Measurements from ENCODE around the gene TTI1.

The TTI1 gene

DNA sequence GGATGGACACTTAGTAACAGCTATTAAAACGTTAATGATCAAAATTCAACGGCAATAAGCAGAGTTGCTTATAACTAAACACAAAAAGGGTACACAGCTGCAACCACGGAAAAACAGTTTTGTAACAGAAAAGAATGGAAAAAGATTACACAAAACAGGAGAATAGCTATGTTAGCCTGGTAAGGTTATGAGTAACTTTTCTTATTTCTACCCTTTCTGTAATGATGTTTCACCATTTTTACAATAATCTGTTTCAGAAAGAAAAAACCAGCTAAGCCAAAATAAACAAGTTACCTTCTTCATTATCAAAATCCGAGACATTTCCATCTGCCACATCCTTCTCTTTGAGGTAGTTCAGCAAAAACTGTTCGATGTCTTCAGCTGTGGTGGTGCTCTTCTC, 27.4 kb downstream of the TTI1 start:
- TF ChIP-seq, protein P1, sequence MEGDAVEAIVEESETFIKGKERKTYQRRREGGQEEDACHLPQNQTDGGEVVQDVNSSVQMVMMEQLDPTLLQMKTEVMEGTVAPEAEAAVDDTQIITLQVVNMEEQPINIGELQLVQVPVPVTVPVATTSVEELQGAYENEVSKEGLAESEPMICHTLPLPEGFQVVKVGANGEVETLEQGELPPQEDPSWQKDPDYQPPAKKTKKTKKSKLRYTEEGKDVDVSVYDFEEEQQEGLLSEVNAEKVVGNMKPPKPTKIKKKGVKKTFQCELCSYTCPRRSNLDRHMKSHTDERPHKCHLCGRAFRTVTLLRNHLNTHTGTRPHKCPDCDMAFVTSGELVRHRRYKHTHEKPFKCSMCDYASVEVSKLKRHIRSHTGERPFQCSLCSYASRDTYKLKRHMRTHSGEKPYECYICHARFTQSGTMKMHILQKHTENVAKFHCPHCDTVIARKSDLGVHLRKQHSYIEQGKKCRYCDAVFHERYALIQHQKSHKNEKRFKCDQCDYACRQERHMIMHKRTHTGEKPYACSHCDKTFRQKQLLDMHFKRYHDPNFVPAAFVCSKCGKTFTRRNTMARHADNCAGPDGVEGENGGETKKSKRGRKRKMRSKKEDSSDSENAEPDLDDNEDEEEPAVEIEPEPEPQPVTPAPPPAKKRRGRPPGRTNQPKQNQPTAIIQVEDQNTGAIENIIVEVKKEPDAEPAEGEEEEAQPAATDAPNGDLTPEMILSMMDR (IDR thresholded peaks at IDR 0.05; ENCODE audit: insufficient read depth, low read depth, low read length, missing control alignments) = no peak
- H3K4me3 ChIP-seq (ENCODE audit: low read depth, low read length) = no peak overlapping the region
- no peak for DNase-seq (ENCODE audit: low read depth)

DNA sequence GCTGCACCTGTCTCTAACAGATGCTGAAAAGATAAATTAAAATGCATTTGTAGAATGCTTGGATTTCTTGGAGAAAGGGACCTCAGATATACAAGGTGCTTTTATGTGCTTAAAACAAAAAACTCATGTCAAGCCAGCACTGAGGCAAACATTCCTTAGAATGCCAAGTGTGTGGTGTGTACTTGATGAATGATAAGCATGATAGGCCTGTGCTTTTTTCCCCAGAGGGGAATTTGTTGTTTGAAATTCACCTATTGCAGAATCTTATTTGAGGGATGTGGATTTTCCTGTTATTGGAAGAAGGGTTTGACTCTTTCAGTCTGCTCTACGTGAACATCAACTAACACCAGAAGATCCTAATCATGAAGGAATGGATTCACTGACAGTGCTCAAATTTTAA, 28.8 kb downstream of the TTI1 start:
- no peak for DNase-seq (ENCODE audit: low read depth)
- no peak overlapping the region for H3K4me3 ChIP-seq (ENCODE audit: low read depth, low read length)
- TF ChIP-seq, protein P1 (IDR thresholded peaks at IDR 0.05; ENCODE audit: insufficient read depth, low read depth, low read length, missing control alignments) = no peak

DNA sequence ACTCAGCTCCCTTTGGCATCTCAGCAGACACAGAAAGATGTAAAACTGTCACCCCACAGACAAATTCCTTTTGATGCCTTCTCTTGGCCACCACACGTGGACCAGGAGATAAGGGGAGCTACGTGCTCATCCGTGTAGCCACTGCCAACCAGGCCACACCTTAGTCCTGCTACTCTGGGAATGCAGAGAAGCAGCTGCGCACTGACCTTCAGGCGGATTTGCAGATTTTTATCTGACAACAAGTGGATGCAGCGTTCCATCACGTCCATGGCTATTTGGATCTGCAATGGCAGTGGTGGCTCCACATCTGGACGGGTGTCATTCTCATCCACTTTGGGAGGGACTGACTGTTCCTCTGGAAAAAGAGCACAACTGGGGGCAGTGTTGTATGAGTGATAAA, 30.8 kb downstream of the TTI1 start:
- TF ChIP-seq, protein P1 (IDR thresholded peaks at IDR 0.05; ENCODE audit: insufficient read depth, low read depth, low read length, missing control alignments) = no peak
- no peak for DNase-seq (ENCODE audit: low read depth)
- H3K4me3 ChIP-seq (ENCODE audit: low read depth, low read length) = no peak overlapping the region

DNA sequence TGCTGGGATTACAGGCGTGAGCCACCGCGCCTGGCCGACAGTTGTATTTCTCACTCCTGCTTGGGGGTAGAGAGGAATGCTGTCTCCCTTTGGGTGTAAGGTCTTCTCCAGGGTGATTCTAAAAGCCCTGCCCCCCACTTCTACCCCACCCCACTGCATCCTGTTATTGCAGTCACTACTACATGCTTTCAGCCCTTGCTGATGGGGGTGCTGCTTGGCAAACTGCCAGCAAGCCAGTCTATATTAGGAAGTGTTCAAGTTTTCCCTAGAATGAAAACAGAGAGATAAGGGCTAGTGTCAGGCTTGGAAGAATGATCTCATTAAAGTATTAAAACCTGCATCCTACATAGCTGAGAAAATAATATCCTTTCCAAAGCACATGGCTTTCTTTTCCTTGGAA, 31.3 kb downstream of the TTI1 start:
- TF ChIP-seq, protein P1 (IDR thresholded peaks at IDR 0.05; ENCODE audit: insufficient read depth, low read depth, low read length, missing control alignments) = no peak
- H3K4me3 ChIP-seq (ENCODE audit: low read depth, low read length) = no peak overlapping the region
- DNase-seq (ENCODE audit: low read depth) = no peak

DNA sequence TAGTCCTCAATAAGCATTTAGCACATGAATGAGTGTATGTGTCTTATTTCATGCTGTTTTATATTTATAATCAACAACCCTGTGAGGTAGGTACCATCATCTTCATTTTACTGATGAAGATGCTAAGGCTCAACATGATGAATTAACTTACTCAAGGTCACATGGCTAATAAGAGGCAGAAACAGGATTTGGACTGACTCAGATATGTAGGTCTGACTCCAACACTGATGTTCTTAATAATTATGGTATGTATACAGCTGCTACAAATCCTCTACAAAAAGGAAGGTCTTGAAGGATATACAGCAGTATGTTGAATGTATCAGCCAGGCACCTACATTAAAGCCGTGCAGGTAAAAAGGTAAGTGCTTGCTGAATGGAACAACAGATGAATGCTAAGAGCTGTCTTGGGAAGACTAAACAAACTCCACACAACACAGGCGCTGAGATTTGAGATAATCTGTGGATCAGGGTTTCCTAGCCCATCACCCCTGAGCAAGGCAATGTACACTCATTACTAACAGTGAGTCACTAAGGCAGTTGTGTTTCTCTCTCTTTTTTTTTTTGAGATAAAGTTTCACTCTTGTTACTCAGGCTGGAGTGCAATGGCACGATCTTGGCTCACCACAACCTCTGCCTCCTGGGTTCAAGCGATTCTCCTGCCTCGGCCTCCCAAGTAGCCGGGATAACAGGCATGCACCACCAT, 31.9 kb downstream of the TTI1 start:
- TF ChIP-seq, protein P1 (IDR thresholded peaks at IDR 0.05; ENCODE audit: insufficient read depth, low read depth, low read length, missing control alignments) = no peak
- no peak overlapping the region for H3K4me3 ChIP-seq (ENCODE audit: low read depth, low read length)
- DNase-seq (ENCODE audit: low read depth) = no peak

DNA sequence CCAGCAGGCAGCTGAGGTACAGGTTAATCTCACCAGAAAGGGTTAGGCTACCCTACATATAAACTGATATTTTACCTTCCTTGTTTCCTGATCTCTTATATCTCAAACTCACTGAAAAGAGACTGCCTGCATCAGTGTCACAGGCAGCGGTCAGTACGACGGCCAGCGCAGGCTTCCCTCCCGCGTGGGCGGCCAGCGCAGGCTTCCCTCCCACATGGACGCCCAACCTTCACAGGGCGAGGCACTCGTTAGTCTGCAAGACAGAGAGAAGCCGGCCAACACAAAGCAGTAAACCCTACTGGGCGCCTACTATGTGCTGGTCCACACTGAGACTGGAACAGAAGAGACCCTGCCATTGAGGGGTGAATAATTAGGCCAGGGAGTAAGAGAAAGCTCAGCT, 33.0 kb downstream of the TTI1 start:
- TF ChIP-seq, protein P1 (IDR thresholded peaks at IDR 0.05; ENCODE audit: insufficient read depth, low read depth, low read length, missing control alignments) = no peak
- no peak overlapping the region for H3K4me3 ChIP-seq (ENCODE audit: low read depth, low read length)
- no peak for DNase-seq (ENCODE audit: low read depth)

Measured in GM12865 (cell line).